Epithelial cell of proximal tubule (primary cell): ENCODE data around the gene FAM228B. TPM values are rescaled to one million over a fixed set of nuclear protein-coding genes. Genes with fewer than 3 reads are reported as not detected.

Experiments used
- DNase-seq: peaks from one replicate; pipeline ENCODE4 v3.0.0-alpha.2; 2011; ENCODE audit warnings: low read depth
- H3K4me3 ChIP-seq: 2 replicates; pipeline ENCODE4 v1.5.1; 2011; ENCODE audit warnings: low read depth, mild to moderate bottlenecking, low read length
- total RNA-seq: library from RNA; depleted of rRNA; stranded (reverse); fragments of >200 nt; gene quantifications from 2 replicates; pipeline ENCODE4 v1.2.3, GENCODE V29; 2015
- TF ChIP-seq, protein P1 (sequence below): conservative IDR thresholded peaks from 2 replicates; pipeline ENCODE4 v1.5.1; 2012; ENCODE audit warnings: low read depth, mild to moderate bottlenecking, low read length

Gene FAM228B
- total RNA-seq, 1 donor from 2014 or later, result 4.8 TPM

GRCh38 chr2:24200799-24201198, 77.5 kb downstream of the FAM228B start:
- TF ChIP-seq, protein P1, sequence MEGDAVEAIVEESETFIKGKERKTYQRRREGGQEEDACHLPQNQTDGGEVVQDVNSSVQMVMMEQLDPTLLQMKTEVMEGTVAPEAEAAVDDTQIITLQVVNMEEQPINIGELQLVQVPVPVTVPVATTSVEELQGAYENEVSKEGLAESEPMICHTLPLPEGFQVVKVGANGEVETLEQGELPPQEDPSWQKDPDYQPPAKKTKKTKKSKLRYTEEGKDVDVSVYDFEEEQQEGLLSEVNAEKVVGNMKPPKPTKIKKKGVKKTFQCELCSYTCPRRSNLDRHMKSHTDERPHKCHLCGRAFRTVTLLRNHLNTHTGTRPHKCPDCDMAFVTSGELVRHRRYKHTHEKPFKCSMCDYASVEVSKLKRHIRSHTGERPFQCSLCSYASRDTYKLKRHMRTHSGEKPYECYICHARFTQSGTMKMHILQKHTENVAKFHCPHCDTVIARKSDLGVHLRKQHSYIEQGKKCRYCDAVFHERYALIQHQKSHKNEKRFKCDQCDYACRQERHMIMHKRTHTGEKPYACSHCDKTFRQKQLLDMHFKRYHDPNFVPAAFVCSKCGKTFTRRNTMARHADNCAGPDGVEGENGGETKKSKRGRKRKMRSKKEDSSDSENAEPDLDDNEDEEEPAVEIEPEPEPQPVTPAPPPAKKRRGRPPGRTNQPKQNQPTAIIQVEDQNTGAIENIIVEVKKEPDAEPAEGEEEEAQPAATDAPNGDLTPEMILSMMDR, result no peak
- no peak for DNase-seq
- H3K4me3 ChIP-seq, result no peak overlapping the region

- H3K4me3 ChIP-seq, result no peak overlapping the region
- TF ChIP-seq, protein P1, result no peak
- no peak for DNase-seq
Measured at GRCh38 chr2:24203029-24203786, 79.9 kb downstream of the FAM228B start.

GRCh38 chr2:24203787-24204150, 80.5 kb downstream of the FAM228B start:
- H3K4me3 ChIP-seq, result no peak overlapping the region
- TF ChIP-seq, protein P1, result no peak
- no peak for DNase-seq

DNA sequence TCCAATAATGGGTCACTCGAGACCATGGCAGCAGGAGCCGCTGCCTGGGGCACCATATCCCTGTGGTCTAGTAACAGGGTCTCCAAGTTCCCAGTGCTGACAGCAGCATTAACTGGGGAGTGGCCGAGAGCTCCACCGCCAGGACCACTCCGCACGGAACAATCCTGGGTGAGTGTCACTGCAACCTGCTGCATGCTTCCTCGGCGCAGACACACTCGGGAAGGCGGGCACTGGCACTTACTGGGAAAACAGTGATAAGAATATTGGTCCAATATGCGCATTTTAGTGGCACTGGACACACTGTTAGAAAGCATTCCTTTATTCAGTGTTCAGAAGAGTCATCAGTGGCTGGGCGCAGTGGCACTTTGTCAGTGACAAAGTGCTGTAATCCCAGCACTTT, 81.2 kb downstream of the FAM228B start:
- DNase-seq, result no peak
- no peak overlapping the region for H3K4me3 ChIP-seq
- TF ChIP-seq, protein P1, result no peak

- TF ChIP-seq, protein P1, result no peak
- no peak for DNase-seq
- H3K4me3 ChIP-seq, result no peak overlapping the region
Measured at GRCh38 chr2:24205131-24205530, 81.9 kb downstream of the FAM228B start.

DNA sequence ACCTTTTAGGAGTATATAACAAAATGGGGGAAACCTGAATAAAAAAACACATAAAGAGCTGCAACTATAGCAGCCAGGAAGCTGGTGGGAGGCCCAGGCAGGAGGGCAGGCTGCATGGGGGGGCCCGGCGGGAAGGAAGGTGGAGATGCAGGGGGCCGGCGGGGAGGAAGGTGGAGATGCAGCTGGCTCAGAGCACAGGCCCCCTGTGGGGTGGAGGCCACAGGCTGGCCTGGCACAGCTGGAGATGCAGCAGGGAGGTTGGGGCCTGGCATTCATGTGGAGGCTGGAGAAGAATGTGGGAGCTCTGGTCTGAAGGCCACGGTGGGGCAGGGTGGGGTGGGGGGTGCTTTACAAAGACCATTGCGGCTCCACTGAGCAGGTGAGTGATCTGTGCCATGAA, 83.0 kb downstream of the FAM228B start:
- H3K4me3 ChIP-seq, result no peak overlapping the region
- DNase-seq, result no peak
- TF ChIP-seq, protein P1, result no peak

DNA sequence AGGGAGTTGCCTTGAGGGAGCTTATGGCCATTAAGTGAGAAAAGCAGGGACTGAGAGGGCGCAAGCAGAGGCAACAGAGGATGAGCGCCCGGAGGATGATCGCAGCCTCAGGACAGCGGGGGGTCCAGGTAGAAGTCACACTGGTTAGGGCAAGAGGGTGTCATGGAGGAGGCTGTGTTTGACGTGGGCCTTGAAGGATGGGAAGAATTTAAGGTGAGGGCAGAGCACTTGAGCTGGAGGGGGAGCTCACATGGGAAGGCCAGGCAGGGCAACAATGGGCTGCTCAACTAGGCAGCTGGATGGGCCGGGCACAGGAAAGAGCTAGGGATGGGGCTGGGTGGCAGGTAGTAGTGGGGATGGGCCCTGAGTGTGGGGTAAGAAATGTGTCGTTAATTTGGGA, 83.4 kb downstream of the FAM228B start:
- TF ChIP-seq, protein P1, result no peak
- no peak overlapping the region for H3K4me3 ChIP-seq
- no peak for DNase-seq
